ENCODE measurements around the gene SNCAIP. TPM values are rescaled to one million over a fixed set of nuclear protein-coding genes. Genes with fewer than 3 reads are reported as not detected.
"Not testable (repeated sequence)": the region's sequence is repeated elsewhere in the genome, so short reads cannot be mapped to it uniquely, and the experiment has no call there.

SNCAIP gene
- total RNA-seq, 1 donor from 2014 or later: 4.2 TPM

DNA sequence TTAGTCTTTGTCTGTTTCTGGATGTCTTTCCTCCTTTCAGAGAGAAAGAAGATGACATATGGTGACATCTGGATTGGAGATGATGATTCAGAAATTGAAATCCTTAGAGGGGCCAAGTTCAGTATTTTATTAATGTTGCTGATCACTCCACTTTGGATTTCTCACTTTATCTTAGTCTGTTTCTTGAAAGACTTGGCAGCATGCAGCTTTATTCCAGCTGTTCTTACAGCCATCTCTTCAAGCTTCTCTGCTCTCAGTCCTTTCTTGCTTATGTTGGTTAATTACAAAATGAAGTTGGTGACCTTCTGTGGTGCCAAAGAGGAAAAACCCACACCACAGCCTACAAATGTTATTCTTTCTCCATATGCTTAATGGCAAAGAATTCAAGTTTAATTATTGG lies 62.1 kb downstream of the SNCAIP start:
- Mint-ChIP-seq H3K27me3 (ENCODE audit: unreplicated experiment) (peaks cover 13% of the 10 kb centered on the region), H3K4me3 (ENCODE audit: unreplicated experiment) (no peak overlapping the region), H3K27ac (ENCODE audit: unreplicated experiment) (no peak overlapping the region), H3K4me1 (ENCODE audit: unreplicated experiment) (peaks cover 5% of the 10 kb centered on the region), H3K9me3 (ENCODE audit: unreplicated experiment) (no peaks in the 10 kb centered on the region), H3K36me3 (ENCODE audit: unreplicated experiment) (no peaks in the 10 kb centered on the region)
- TF ChIP-seq, protein P1, sequence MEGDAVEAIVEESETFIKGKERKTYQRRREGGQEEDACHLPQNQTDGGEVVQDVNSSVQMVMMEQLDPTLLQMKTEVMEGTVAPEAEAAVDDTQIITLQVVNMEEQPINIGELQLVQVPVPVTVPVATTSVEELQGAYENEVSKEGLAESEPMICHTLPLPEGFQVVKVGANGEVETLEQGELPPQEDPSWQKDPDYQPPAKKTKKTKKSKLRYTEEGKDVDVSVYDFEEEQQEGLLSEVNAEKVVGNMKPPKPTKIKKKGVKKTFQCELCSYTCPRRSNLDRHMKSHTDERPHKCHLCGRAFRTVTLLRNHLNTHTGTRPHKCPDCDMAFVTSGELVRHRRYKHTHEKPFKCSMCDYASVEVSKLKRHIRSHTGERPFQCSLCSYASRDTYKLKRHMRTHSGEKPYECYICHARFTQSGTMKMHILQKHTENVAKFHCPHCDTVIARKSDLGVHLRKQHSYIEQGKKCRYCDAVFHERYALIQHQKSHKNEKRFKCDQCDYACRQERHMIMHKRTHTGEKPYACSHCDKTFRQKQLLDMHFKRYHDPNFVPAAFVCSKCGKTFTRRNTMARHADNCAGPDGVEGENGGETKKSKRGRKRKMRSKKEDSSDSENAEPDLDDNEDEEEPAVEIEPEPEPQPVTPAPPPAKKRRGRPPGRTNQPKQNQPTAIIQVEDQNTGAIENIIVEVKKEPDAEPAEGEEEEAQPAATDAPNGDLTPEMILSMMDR (IDR thresholded peaks at IDR 0.05): no peak
- no peak for DNase-seq (ENCODE audit: extremely low spot score, unreplicated experiment)

- Mint-ChIP-seq H3K4me3 (ENCODE audit: unreplicated experiment) (no peak overlapping the region), H3K36me3 (ENCODE audit: unreplicated experiment) (no peaks in the 10 kb centered on the region), H3K4me1 (ENCODE audit: unreplicated experiment) (no peaks in the 10 kb centered on the region), H3K27me3 (ENCODE audit: unreplicated experiment) (peaks cover 13% of the 10 kb centered on the region), H3K27ac (ENCODE audit: unreplicated experiment) (no peak overlapping the region), H3K9me3 (ENCODE audit: unreplicated experiment) (no peaks in the 10 kb centered on the region)
- DNase-seq (ENCODE audit: extremely low spot score, unreplicated experiment): no peak
- TF ChIP-seq, protein P1 (IDR thresholded peaks at IDR 0.05): no peak
Measured at GRCh38 chr5:122375801-122376200, 63.8 kb downstream of the SNCAIP start.

DNA sequence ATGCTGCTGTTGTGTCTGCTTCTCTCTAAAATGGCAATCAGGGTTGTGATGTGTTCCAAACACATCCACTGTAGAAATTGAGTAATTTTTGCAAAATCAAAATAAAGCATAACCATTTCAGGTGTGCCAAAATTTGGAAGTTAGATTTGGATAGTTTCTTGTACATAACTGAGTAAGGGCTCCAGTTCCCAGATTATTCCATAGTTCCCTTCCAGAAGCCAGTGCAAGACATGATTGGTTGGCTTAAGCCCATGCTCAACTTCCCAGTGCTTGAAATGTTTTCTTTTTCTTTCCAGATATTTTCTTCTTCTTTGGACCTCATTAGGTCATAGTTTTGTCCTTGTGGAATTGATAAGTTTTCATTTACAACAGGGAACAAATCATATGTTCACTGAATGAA lies 64.2 kb downstream of the SNCAIP start:
- peaks cover 13% of the 10 kb centered on the region for H3K27me3 Mint-ChIP-seq (ENCODE audit: unreplicated experiment)
- no peak for DNase-seq (ENCODE audit: extremely low spot score, unreplicated experiment)
- no peak overlapping the region for H3K4me3 Mint-ChIP-seq (ENCODE audit: unreplicated experiment)
- H3K36me3 Mint-ChIP-seq (ENCODE audit: unreplicated experiment): no peaks in the 10 kb centered on the region
- H3K4me1 Mint-ChIP-seq (ENCODE audit: unreplicated experiment): no peaks in the 10 kb centered on the region
- H3K27ac Mint-ChIP-seq (ENCODE audit: unreplicated experiment): no peak overlapping the region
- TF ChIP-seq, protein P1 (IDR thresholded peaks at IDR 0.05): no peak
- H3K9me3 Mint-ChIP-seq (ENCODE audit: unreplicated experiment): no peaks in the 10 kb centered on the region

DNA sequence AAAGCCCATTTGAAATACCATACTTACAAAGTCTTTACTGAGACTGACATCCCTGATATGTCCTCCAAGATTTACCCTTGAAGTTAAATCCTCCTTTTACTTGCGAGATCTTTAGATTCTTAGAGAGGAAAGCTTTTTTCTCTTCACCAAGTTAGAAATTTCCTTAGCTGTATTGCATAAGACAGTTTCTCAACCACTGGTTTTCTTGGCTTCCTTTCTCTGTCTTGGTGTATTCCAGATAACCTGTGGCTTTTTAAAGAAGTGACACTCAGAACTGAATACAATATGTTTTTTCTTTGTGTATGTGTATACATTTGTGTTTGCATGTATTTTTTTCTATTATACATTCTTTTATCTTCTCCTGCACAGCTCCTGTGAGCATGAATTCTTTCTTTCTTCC lies 65.0 kb downstream of the SNCAIP start:
- no peak for DNase-seq (ENCODE audit: extremely low spot score, unreplicated experiment)
- Mint-ChIP-seq H3K4me3 (ENCODE audit: unreplicated experiment) (no peak overlapping the region), H3K27me3 (ENCODE audit: unreplicated experiment) (peaks cover 13% of the 10 kb centered on the region), H3K4me1 (ENCODE audit: unreplicated experiment) (no peaks in the 10 kb centered on the region), H3K9me3 (ENCODE audit: unreplicated experiment) (no peaks in the 10 kb centered on the region), H3K27ac (ENCODE audit: unreplicated experiment) (no peak overlapping the region), H3K36me3 (ENCODE audit: unreplicated experiment) (no peaks in the 10 kb centered on the region)
- TF ChIP-seq, protein P1 (IDR thresholded peaks at IDR 0.05): no peak

- H3K36me3 Mint-ChIP-seq (ENCODE audit: unreplicated experiment); H3K27me3 Mint-ChIP-seq (ENCODE audit: unreplicated experiment); H3K27ac Mint-ChIP-seq (ENCODE audit: unreplicated experiment); DNase-seq (ENCODE audit: extremely low spot score, unreplicated experiment); H3K4me3 Mint-ChIP-seq (ENCODE audit: unreplicated experiment); H3K9me3 Mint-ChIP-seq (ENCODE audit: unreplicated experiment); H3K4me1 Mint-ChIP-seq (ENCODE audit: unreplicated experiment): not testable (repeated sequence)
Measured at GRCh38 chr5:122382938-122383337, 70.9 kb downstream of the SNCAIP start.

DNA sequence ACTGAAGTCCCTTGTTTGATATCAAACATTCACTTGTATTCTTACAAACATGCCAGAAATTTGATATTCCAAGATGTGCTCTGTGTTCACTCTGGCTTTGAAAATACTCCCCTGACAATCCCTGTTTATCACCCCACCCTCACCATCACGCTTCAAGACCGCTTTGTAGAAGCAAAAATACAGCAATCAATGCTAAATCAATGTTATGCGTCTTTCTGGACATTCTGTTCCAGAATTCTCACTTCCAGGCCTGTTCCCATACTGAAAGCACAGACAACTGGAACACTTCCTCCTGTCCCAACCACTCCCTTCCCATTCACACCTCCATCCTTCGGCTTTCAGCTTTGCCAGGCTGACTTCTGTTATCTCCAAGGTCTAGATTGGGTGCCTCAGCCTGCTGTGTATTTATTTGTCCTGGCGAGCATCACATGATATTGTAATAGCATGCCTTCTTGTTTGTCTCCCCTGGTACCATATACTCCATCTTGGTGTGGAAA lies 72.8 kb downstream of the SNCAIP start:
- TF ChIP-seq, protein P1 (IDR thresholded peaks at IDR 0.05): no peak
- no peak for DNase-seq (ENCODE audit: extremely low spot score, unreplicated experiment)
- Mint-ChIP-seq H3K4me1 (ENCODE audit: unreplicated experiment) (no peaks in the 10 kb centered on the region), H3K27me3 (ENCODE audit: unreplicated experiment) (no peaks in the 10 kb centered on the region), H3K27ac (ENCODE audit: unreplicated experiment) (no peak overlapping the region), H3K36me3 (ENCODE audit: unreplicated experiment) (no peaks in the 10 kb centered on the region), H3K4me3 (ENCODE audit: unreplicated experiment) (no peak overlapping the region), H3K9me3 (ENCODE audit: unreplicated experiment) (no peaks in the 10 kb centered on the region)
